ENCODE measurements around the gene ICOS.

Gene ICOS

DNA sequence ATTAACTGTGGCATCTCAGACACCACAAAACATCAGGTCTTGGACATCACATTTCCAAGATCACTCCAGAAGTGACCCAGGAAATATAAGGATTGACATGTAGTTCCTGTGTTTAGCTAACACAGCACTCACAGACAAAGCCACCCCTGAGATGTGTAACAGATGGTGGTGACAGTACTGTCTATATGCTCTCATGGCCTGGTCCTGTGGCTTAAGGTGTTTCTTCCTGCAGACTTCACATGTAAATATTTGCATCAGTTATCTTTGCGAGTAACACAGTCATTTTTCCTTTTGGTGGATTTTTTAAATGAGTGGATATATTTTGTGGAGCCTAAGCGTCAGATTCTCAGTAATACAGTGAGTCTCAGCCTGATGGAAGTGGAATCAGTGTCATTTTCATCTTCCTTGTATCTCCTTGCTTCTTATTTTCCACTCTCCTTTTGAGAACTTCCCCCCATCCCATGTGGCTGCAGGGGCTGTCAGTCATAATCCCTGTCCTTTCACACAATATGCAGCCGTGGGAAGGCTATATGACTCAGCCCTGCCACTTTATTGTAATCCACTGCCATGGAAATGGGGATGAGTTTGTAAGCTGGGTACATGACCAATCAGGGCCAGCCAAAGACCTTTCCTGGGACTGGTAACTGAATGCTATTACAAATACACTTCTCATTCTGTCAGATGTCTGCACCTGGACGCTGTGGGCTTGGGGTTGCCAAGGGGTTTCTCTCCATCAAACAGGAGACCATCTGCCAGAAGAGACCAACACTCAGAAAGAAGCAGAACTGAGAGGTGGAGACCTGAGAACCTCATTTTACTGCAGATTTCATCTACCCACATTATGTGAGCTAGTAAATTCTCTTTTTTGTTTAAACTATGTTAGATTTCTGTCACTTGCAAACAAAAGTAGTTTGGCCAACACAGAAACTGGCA lies 74.3 kb downstream of the ICOS start:
- DNase-seq (ENCODE audit: low spot score) = peak; percentile 5
